22Rv1 (cell line): Measurements from ENCODE around the gene CCNDBP1.

Experiments used
- ZFX ChIP-seq: fragments of 450-650 bp; IDR thresholded peaks from 2 replicates; pipeline ENCODE4 v1.6.1; 2017; ENCODE audit warnings: antibody characterized with exemption, borderline replicate concordance
- TF ChIP-seq, protein P1 (sequence below): fragments of 450-650 bp; IDR thresholded peaks from 2 replicates; pipeline ENCODE4 v1.5.1; 2017; ENCODE audit warnings: mild to moderate bottlenecking

DNA sequence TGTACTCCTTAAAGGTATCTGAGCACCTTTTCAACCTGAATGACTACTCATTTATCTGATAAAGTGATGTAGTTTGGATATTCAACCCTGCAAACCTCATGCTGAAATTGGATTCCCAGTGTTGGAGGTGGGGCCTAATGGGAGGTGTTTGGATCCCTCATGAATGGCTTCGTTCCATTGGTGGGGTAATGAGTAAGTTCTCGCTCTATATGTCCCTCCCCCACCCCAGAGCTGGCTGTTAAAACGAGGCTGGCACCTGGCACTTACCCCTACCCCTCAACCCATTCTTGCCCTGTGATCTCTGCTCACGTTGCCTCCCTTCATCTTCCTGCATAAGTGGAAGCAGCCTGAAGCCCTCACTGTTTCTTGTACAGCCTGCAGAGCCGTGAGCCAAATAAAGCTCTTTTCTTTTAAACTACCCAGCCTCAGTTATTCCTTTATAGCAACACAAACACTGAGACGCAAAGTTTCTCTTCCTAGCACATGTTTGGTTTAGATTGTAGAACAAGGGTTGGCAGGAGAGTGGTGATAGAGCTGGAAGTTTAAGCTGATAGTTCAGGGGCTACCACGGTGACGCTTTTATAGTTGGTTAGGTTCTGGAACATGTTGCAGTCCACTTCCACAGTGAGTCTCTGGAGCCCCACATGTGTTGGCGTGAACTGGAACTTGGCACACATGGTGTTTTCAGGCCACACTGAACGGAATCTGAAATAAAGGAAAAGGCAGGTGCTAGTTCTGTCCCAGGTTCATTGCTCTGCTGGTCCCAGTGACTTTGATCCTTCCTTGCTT lies 11.8 kb downstream of the CCNDBP1 start:
- TF ChIP-seq, protein P1, sequence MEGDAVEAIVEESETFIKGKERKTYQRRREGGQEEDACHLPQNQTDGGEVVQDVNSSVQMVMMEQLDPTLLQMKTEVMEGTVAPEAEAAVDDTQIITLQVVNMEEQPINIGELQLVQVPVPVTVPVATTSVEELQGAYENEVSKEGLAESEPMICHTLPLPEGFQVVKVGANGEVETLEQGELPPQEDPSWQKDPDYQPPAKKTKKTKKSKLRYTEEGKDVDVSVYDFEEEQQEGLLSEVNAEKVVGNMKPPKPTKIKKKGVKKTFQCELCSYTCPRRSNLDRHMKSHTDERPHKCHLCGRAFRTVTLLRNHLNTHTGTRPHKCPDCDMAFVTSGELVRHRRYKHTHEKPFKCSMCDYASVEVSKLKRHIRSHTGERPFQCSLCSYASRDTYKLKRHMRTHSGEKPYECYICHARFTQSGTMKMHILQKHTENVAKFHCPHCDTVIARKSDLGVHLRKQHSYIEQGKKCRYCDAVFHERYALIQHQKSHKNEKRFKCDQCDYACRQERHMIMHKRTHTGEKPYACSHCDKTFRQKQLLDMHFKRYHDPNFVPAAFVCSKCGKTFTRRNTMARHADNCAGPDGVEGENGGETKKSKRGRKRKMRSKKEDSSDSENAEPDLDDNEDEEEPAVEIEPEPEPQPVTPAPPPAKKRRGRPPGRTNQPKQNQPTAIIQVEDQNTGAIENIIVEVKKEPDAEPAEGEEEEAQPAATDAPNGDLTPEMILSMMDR = no peak
- no peak for TF ChIP-seq ZFX
